HAP-1 (cell line): ENCODE measurements around the gene ZDHHC4.

ENCODE experiments used
- DNase-seq, 2 experiments: peaks; one replicate each; pipeline ENCODE4 v3.0.0-alpha.2; 2016 to 2020; ENCODE audit warnings: low spot score in 2 of 2
- H3K27me3 ChIP-seq: fragments of 250-450 bp; sonication (Bioruptor Pico); 2 replicates; pipeline ENCODE4 v1.5.1; 2020; ENCODE audit warnings: low read depth, mild to moderate bottlenecking, moderate library complexity
- H3K36me3 ChIP-seq: fragments of 250-450 bp; sonication (Bioruptor Pico); replicated peaks from 2 replicates; pipeline ENCODE4 v1.5.1; 2020; ENCODE audit warnings: mild to moderate bottlenecking
- H3K4me1 ChIP-seq: fragments of 250-450 bp; sonication (Bioruptor Pico); 2 replicates; pipeline ENCODE4 v1.5.1; 2020; ENCODE audit warnings: mild to moderate bottlenecking
- H3K4me3 ChIP-seq: fragments of 250-450 bp; sonication (Bioruptor Pico); 2 replicates; pipeline ENCODE4 v1.5.1; 2020; ENCODE audit warnings: mild to moderate bottlenecking, moderate library complexity
- H3K9me3 ChIP-seq: fragments of 250-450 bp; sonication (Bioruptor Pico); 2 replicates; pipeline ENCODE4 v1.5.1; 2020; ENCODE audit warnings: mild to moderate bottlenecking, moderate library complexity
- in situ Hi-C: fragments of 300-500 bp; cut with MboI; formaldehyde crosslinking; loops from 3 replicates; pipeline ENCODE4 v1.14.3; 2020; ENCODE audit warnings: low sequenced_read_pairs, inconsistent platforms, mixed read lengths

Gene ZDHHC4

DNA sequence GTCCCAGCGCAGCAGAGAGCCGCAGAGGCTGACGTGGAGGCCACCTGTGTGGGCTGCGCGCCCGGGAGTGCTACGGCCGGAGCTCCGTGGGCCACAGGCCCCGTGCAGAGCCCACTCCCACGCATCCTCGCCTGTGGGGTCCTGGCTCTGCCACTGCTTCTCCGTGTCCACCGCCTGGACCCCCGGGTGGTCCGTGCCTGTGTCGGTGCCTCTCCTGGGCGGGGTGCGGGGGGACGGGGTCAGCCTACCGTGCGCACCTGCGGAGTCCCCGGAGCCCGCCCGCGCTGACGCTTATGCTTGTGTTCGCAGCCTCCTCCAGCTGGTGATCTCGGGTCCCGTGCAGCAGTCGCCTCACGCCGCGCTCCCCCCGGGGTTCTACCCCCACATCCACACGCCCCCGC, 30.4 kb downstream of the ZDHHC4 start:
- H3K4me1 ChIP-seq = no peaks in the 10 kb centered on the region
- DNase-seq = no peak
- in situ Hi-C loops = no loop called here
- peaks cover 7% of the 10 kb centered on the region for H3K36me3 ChIP-seq
- H3K4me3 ChIP-seq = no peak overlapping the region
- H3K27me3 ChIP-seq = no peaks in the 10 kb centered on the region
- H3K9me3 ChIP-seq = no peaks in the 10 kb centered on the region

DNA sequence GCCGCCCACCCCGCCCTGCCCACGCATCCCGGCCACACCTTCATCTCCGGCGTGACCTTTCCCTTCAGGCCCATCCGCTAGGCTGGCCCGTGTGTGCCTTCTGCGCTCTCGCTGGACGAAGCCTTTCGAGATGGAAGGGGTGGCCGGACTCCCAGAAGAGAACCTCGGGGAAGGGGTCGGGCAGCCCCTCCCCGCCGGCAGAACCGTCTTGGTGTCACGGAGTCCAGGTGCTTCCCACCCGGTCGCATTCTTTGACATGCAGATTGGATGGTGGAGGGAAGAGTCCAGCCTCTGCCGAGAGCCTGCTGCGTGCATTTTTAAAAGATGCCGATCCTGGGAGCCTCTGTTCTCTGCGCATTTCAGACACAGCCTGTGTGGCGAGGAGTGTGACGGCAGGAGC, 30.8 kb downstream of the ZDHHC4 start:
- in situ Hi-C loops = no loop called here
- Histone ChIP-seq H3K4me1 (no peaks in the 10 kb centered on the region), H3K36me3 (peaks cover 3% of the 10 kb centered on the region; the same call in 1 of the 2 replicates), H3K9me3 (no peaks in the 10 kb centered on the region), H3K27me3 (no peaks in the 10 kb centered on the region), H3K4me3 (no peak overlapping the region)
- no peak for DNase-seq

- no peak for DNase-seq
- H3K4me3 ChIP-seq = no peak overlapping the region
- in situ Hi-C loops = no loop called here
- no peaks in the 10 kb centered on the region for H3K27me3 ChIP-seq
- H3K9me3 ChIP-seq = no peaks in the 10 kb centered on the region
- H3K36me3 ChIP-seq = peaks cover 3% of the 10 kb centered on the region; the same call in 1 of the 2 replicates
- H3K4me1 ChIP-seq = no peaks in the 10 kb centered on the region
Observed at GRCh38 chr7:6608794-6609193, 31.5 kb downstream of the ZDHHC4 start.

- Histone ChIP-seq H3K4me1 (peaks cover 6% of the 10 kb centered on the region), H3K36me3 (peaks cover 3% of the 10 kb centered on the region; the same call in 1 of the 2 replicates), H3K9me3 (no peaks in the 10 kb centered on the region), H3K27me3 (no peaks in the 10 kb centered on the region), H3K4me3 (no peak overlapping the region)
- DNase-seq = no peak
- in situ Hi-C loops = no loop called here
Observed at GRCh38 chr7:6612819-6613218, 35.6 kb downstream of the ZDHHC4 start.

DNA sequence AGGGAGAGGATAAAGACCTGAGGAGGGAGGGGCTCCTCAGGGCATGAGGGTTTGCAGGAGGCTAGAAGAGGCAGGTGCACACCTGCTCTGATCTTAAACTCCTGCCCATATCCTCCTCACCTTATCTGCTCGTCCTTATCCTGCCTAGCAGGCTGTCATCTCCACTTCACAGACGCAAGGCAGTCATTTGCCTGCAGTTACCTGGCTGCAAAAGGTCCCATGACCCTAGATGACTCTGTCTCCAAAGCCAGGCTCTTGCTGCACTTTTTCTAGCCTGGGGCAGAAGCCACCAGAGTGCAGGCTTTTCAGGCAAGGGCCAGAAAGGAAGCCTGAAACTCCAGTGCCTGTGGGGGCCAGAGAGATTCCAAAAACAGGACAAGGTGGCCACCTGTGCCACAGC, 36.5 kb downstream of the ZDHHC4 start:
- no peaks in the 10 kb centered on the region for H3K9me3 ChIP-seq
- H3K36me3 ChIP-seq = no peaks in the 10 kb centered on the region; the same call in 1 of the 2 replicates
- DNase-seq = no peak
- H3K4me3 ChIP-seq = no peak overlapping the region
- H3K4me1 ChIP-seq = peaks cover 6% of the 10 kb centered on the region
- in situ Hi-C loops = no loop called here
- no peaks in the 10 kb centered on the region for H3K27me3 ChIP-seq

DNA sequence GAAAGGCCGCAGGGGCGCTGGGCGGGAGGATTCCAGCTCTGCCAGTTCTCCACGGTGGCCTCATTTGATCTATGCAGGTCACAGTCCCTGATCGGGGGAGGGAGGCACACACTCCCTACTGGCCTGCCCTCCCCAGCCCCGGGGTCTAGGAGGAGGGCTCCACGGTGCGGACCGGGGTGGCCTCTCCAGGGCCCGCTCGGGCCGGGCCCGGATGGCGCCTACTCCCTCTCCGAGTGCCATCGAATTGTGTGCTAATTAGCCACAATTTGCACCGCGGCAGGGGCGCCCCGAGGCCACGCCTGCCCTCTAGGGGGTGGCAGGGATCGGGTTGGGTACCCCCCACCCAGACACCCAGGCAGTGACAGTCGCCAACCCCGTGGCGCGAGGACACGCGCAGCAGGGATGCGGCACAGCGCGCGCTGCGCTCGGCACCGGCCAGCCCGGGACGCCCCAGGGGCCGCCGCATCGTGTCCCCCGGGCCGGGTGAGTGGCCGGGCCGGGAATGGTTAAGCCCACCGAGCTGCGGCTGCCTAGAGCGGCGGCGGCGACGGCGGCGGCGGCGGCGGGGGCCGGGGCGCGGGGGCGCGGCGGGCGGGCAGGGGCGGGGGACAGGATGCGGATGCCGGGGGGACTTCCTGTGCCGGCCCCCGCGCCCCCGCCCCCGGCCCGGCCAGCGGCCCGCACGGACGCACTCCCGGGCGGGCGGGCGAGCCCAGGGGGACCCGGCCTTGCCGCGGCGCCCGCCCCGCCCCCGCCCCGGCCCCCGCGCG, 37.9 kb downstream of the ZDHHC4 start, which contains the start of gene ZNF853:
ZNF853 (plus strand) TSS at position 658 of the 770 bp plus-strand sequence. CDS start 565 bp downstream, outside the sequence.
- no peaks in the 10 kb centered on the region; the same call in 1 of the 2 replicates for H3K36me3 ChIP-seq
- peak in 1 of 2 experiments; percentile 42 for DNase-seq
- H3K4me1 ChIP-seq = peaks cover 6% of the 10 kb centered on the region
- H3K9me3 ChIP-seq = no peaks in the 10 kb centered on the region
- peak within 1 kb of the TSS; percentile 52 for H3K4me3 ChIP-seq
- in situ Hi-C loops = no loop called here
- H3K27me3 ChIP-seq = no peaks in the 10 kb centered on the region

DNA sequence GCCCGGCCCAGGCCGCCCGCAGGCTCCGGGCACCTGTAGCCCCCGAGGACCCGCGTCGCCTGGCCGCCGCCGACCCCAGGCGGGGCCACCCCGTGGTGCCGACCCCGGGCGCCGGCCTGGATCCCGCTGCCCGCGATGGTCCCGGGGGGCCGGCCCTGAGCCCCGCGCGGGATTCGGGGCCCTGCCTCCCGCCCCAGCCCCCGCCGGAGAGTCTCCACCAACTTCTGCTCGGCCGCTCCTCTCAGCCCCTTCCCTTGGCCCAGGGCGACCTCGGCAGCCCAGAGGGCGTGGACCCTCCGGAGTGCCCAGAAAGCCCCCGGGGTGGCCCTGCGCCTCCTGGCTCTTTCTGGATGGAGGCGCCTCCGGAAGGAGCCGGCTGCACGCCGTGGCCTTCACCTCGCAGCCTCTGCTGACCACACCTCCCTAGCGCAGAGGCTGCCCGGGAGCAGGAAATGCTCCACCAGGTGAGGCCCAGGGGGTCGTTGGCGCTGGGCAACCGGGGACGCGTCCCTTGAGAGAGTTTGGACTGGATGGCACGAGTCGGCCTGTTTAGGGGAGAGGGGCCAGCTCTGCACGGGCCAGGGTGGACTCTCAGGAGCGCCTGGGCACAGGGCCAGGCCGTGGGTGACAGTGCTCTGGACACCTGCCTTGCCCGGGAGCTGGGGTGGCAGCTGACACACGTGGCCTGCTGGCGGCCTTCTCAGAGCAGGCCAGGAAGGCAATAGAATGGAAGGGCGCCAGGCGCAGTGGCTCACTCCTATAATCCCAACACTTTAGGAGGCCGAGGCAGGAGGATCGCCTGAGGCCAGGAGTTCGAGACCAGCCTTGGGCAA, 38.7 kb downstream of the ZDHHC4 start:
- Histone ChIP-seq H3K36me3 (no peaks in the 10 kb centered on the region; the same call in 1 of the 2 replicates), H3K4me3 (peak overlapping the region; percentile 52), H3K9me3 (no peaks in the 10 kb centered on the region), H3K4me1 (peaks cover 6% of the 10 kb centered on the region), H3K27me3 (no peaks in the 10 kb centered on the region)
- in situ Hi-C loops = no loop called here
- DNase-seq = peak in 1 of 2 experiments; percentile 40

GRCh38 chr7:6616854-6617643, 39.8 kb downstream of the ZDHHC4 start:
- Histone ChIP-seq H3K36me3 (peaks cover 4% of the 10 kb centered on the region), H3K4me3 (no peak overlapping the region), H3K4me1 (peaks cover 6% of the 10 kb centered on the region), H3K27me3 (no peaks in the 10 kb centered on the region), H3K9me3 (no peaks in the 10 kb centered on the region)
- in situ Hi-C loops = no loop called here
- DNase-seq = no peak

- Histone ChIP-seq H3K36me3 (peaks cover 10% of the 10 kb centered on the region), H3K27me3 (no peaks in the 10 kb centered on the region), H3K4me1 (peaks cover 6% of the 10 kb centered on the region), H3K4me3 (no peak overlapping the region), H3K9me3 (no peaks in the 10 kb centered on the region)
- in situ Hi-C loops = no loop called here
- no peak for DNase-seq
Observed at GRCh38 chr7:6618621-6619020, 41.4 kb downstream of the ZDHHC4 start.

- no peak overlapping the region for H3K4me3 ChIP-seq
- H3K36me3 ChIP-seq = peaks cover 11% of the 10 kb centered on the region
- no peaks in the 10 kb centered on the region for H3K9me3 ChIP-seq
- in situ Hi-C loops = no loop called here
- H3K27me3 ChIP-seq = no peaks in the 10 kb centered on the region
- H3K4me1 ChIP-seq = peaks cover 4% of the 10 kb centered on the region
- no peak for DNase-seq
Observed at GRCh38 chr7:6619961-6620360, 42.7 kb downstream of the ZDHHC4 start.

DNA sequence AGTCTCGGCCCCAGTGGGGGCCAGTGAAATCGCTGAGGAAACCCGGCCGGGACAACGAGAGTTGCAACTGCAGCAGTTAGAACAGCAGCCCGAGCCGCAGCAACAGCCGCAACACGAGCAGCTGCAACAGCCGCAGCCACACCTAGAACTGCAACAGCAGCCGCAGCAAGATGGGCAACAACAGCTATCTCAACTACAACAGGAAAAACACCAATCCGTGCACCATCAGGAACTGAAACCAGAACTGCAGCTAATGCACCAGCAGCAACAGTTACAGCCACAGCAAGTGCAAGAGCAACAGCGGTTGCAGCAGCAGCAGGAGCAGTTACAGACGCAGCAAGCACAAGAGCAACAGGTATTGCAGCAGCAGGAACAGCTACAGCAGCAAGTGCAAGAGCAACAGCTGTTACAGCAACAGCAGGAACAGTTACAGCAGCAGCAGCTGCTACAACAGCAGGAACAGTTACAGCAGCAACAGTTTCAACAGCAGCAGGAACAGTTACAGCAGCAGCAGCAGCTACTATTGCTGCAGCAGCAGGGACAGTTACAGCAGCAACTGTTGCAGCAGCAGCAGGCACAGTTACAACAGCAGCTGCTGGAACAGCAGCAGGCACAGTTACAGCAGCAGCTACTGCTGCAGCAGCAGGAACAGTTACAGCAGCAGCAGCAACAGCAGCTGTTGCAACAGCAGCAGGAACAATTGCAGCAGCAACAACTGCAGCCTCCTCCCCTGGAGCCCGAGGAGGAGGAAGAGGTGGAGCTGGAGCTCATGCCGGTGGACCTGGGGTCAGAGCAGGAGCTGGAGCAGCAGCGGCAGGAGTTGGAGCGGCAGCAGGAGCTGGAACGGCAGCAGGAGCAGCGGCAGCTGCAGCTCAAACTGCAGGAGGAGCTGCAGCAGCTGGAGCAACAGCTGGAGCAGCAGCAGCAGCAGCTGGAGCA, 44.2 kb downstream of the ZDHHC4 start:
- Histone ChIP-seq H3K4me3 (no peak overlapping the region), H3K9me3 (no peaks in the 10 kb centered on the region), H3K36me3 (peaks cover 11% of the 10 kb centered on the region), H3K4me1 (no peaks in the 10 kb centered on the region), H3K27me3 (no peaks in the 10 kb centered on the region)
- in situ Hi-C loops = no loop called here
- DNase-seq = no peak

- no peak for DNase-seq
- in situ Hi-C loops = no loop called here
- no peaks in the 10 kb centered on the region for H3K4me1 ChIP-seq
- peaks cover 11% of the 10 kb centered on the region for H3K36me3 ChIP-seq
- H3K4me3 ChIP-seq = no peak overlapping the region
- no peaks in the 10 kb centered on the region for H3K27me3 ChIP-seq
- no peaks in the 10 kb centered on the region for H3K9me3 ChIP-seq
Observed at GRCh38 chr7:6622134-6622710, 45.0 kb downstream of the ZDHHC4 start.
